Measurements from ENCODE around the gene OR8H2.
"Not testable (repeated sequence)": the region's sequence is repeated elsewhere in the genome, so short reads cannot be mapped to it uniquely, and the experiment has no call there.

DNA sequence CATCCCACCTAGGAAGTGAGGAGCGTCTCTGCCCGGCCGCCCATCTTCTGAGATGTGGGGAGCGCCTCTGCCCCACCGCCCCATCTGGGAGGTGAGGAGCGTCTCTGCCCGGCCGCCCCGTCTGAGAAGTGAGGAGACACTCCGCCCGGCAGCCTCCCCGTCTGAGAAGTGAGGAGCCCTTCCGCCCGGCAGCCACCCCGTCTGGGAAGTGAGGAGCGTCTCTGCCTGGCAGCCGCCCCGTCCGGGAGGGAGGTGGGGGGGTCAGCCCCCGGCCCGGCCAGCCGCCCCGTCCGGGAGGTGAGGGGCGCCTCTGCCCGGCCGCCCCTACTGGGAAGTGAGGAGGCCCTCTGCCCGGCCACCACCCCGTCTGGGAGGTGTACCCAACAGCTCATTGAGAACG is 40.2 kb downstream of the OR8H2 start:
- TF ChIP-seq, protein P1, sequence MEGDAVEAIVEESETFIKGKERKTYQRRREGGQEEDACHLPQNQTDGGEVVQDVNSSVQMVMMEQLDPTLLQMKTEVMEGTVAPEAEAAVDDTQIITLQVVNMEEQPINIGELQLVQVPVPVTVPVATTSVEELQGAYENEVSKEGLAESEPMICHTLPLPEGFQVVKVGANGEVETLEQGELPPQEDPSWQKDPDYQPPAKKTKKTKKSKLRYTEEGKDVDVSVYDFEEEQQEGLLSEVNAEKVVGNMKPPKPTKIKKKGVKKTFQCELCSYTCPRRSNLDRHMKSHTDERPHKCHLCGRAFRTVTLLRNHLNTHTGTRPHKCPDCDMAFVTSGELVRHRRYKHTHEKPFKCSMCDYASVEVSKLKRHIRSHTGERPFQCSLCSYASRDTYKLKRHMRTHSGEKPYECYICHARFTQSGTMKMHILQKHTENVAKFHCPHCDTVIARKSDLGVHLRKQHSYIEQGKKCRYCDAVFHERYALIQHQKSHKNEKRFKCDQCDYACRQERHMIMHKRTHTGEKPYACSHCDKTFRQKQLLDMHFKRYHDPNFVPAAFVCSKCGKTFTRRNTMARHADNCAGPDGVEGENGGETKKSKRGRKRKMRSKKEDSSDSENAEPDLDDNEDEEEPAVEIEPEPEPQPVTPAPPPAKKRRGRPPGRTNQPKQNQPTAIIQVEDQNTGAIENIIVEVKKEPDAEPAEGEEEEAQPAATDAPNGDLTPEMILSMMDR (IDR thresholded peaks at IDR 0.05): not testable (repeated sequence)
- TF ChIP-seq POLR2A, POLR2AphosphoS5 (IDR thresholded peaks at IDR 0.05): not testable (repeated sequence)

Data from gastroesophageal sphincter (tissue), 3 donors.